Neural cell (in vitro differentiated cells): ENCODE measurements around the gene SH3BGRL2. TPM values are rescaled to one million over a fixed set of nuclear protein-coding genes. Genes with fewer than 3 reads are reported as not detected.

ENCODE experiments used
- H2AFZ ChIP-seq: fragments of 200-600, 300-800 bp; sonication (generic), shearing (Covaris generic); 2 replicates; pipeline ENCODE4 v1.6.0; 2014; ENCODE audit warnings: low read depth, mild to moderate bottlenecking, antibody characterized with exemption, low read length, moderate library complexity
- H3F3A ChIP-seq: fragments of 200-600 bp; shearing (Covaris generic); 2 replicates; pipeline ENCODE4 v1.6.1; 2016; ENCODE audit warnings: mild to moderate bottlenecking, moderate library complexity, mixed read lengths, antibody characterized with exemption, low read length; ENCODE audit not compliant: insufficient read depth, poor library complexity, severe bottlenecking
- H3K27ac ChIP-seq: fragments of 200-600, 300-800 bp; sonication (generic), shearing (Covaris generic); 2 replicates; pipeline ENCODE4 v1.5.1; 2014; ENCODE audit warnings: mild to moderate bottlenecking, low read length, moderate library complexity
- H3K27me3 ChIP-seq: fragments of 300-800, 200-600 bp; sonication (generic), shearing (Covaris generic); 2 replicates; pipeline ENCODE4 v1.6.0; 2014; ENCODE audit warnings: mild to moderate bottlenecking, low read depth, low read length, moderate library complexity; ENCODE audit not compliant: insufficient read depth
- H3K36me3 ChIP-seq: fragments of 300-800, 200-600 bp; sonication (generic), shearing (Covaris generic); 2 replicates; pipeline ENCODE4 v1.5.1; 2014; ENCODE audit warnings: mild to moderate bottlenecking, antibody characterized with exemption, low read length, moderate library complexity; ENCODE audit not compliant: insufficient read depth
- H3K4me2 ChIP-seq: fragments of 300-800, 200-600 bp; sonication (generic), shearing (Covaris generic); 2 replicates; pipeline ENCODE4 v1.6.0; 2014; ENCODE audit warnings: mild to moderate bottlenecking, low read length
- H3K4me3 ChIP-seq: fragments of 300-800, 200-600 bp; sonication (generic), shearing (Covaris generic); 2 replicates; pipeline ENCODE4 v1.5.1; 2014; ENCODE audit warnings: mild to moderate bottlenecking, low read length, moderate library complexity
- H3K79me2 ChIP-seq: fragments of 200-600 bp; shearing (Covaris generic); replicated peaks from 2 replicates; pipeline ENCODE4 v1.6.0; 2014; ENCODE audit warnings: mild to moderate bottlenecking, low read length, moderate library complexity; ENCODE audit not compliant: insufficient read depth
- H3K9ac ChIP-seq: fragments of 300-800, 200-600 bp; sonication (generic), shearing (Covaris generic); 2 replicates; pipeline ENCODE4 v1.6.1; 2016; ENCODE audit warnings: mild to moderate bottlenecking, low read length, mixed read lengths
- H3K9me2 ChIP-seq: fragments of 200-600 bp; shearing (Covaris generic); 2 replicates; pipeline ENCODE4 v1.6.1; 2016; ENCODE audit warnings: mild to moderate bottlenecking, low read length, mixed read lengths; ENCODE audit not compliant: insufficient read depth
- H3K9me3 ChIP-seq: fragments of 200-600, 300-800 bp; sonication (generic), shearing (Covaris generic); 2 replicates; pipeline ENCODE4 v1.6.1; 2016; ENCODE audit warnings: mild to moderate bottlenecking, mixed run types, low read length, moderate library complexity, mixed read lengths
- H4K20me1 ChIP-seq: fragments of 200-600 bp; shearing (Covaris generic); 2 replicates; pipeline ENCODE4 v1.6.1; 2016; ENCODE audit warnings: mild to moderate bottlenecking, mixed run types; ENCODE audit not compliant: insufficient read depth
- EP300 ChIP-seq: fragments of 450-650 bp; conservative IDR thresholded peaks from 2 replicates; pipeline ENCODE4 v1.6.1; 2014; ENCODE audit warnings: antibody characterized with exemption, mild to moderate bottlenecking, moderate library complexity; ENCODE audit not compliant: poor library complexity, severe bottlenecking
- EZH2 ChIP-seq: fragments of 200-600, 300-800 bp; shearing (Covaris generic), sonication (generic); IDR thresholded peaks from 2 replicates; pipeline ENCODE4 v1.6.1; 2014; ENCODE audit warnings: antibody characterized with exemption, low read length, borderline replicate concordance, mild to moderate bottlenecking; ENCODE audit not compliant: insufficient read depth, poor library complexity, severe bottlenecking
- MXI1 ChIP-seq: fragments of 450-650 bp; conservative IDR thresholded peaks from 2 replicates; pipeline ENCODE4 v1.6.1; 2014; ENCODE audit warnings: antibody characterized with exemption, mild to moderate bottlenecking; ENCODE audit not compliant: poor library complexity, severe bottlenecking
- POLR2AphosphoS5 ChIP-seq: IDR thresholded peaks from 2 replicates; pipeline ENCODE4 v1.6.1; 2012
- RAD21 ChIP-seq: fragments of 450-650 bp; conservative IDR thresholded peaks from 2 replicates; pipeline ENCODE4 v1.6.1; 2014; ENCODE audit warnings: antibody characterized with exemption, mild to moderate bottlenecking, moderate library complexity
- SMC3 ChIP-seq: fragments of 450-650 bp; conservative IDR thresholded peaks from 2 replicates; pipeline ENCODE4 v1.6.1; 2014; ENCODE audit warnings: antibody characterized with exemption, mild to moderate bottlenecking, moderate library complexity; ENCODE audit not compliant: poor library complexity
- TAF1 ChIP-seq: IDR thresholded peaks from 2 replicates; pipeline ENCODE4 v1.6.1; 2012; ENCODE audit warnings: low read depth
- polyA plus RNA-seq: library from polyadenylated mRNA; depleted of rRNA; stranded (reverse); fragments of >200 nt; gene quantifications from 2 replicates; pipeline ENCODE4 v1.2.3, GENCODE V29; 2014
- TF ChIP-seq, protein P1 (sequence below): IDR thresholded peaks from 2 replicates; pipeline ENCODE4 v1.6.1; 2012; ENCODE audit warnings: borderline replicate concordance
- TF ChIP-seq, protein P2 (sequence below): fragments of 450-650 bp; IDR thresholded peaks from 2 replicates; pipeline ENCODE4 v1.5.1; 2014; ENCODE audit warnings: antibody characterized with exemption, mild to moderate bottlenecking, moderate library complexity; ENCODE audit not compliant: poor library complexity, severe bottlenecking

The SH3BGRL2 gene
- polyA plus RNA-seq, 1 donor from 2014 or later, result 25.3 TPM

DNA sequence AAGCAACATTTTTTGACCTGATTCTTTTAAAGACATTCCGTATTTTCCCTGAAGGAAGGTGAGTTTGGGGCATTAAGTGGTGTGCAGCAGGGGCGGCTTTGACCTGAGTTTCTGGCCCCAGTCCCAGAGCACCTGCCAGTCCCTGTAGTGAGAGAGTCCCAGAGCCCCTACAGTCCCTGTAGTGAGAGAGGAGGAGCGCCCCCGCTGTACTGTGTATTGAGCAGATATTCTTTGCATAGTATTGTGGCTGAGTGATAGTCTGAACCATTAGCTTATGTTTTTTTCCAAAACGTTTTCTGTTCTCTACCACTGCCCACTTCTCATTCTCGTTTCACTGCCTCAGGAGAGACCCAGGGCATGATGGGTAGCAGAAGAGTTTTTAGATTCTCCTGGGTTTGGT, 17.2 kb upstream of the SH3BGRL2 start:
- Histone ChIP-seq H4K20me1 (no peaks in the 10 kb centered on the region), H3K4me2 (no peak overlapping the region), H3K9me3 (no peaks in the 10 kb centered on the region), H2AFZ (no peak overlapping the region), H3K4me3 (no peak overlapping the region), H3F3A (no peaks in the 10 kb centered on the region), H3K79me2 (no peaks in the 10 kb centered on the region), H3K9ac (no peak overlapping the region), H3K36me3 (no peaks in the 10 kb centered on the region), H3K27me3 (no peaks in the 10 kb centered on the region), H3K27ac (no peak overlapping the region), H3K9me2 (no peaks in the 10 kb centered on the region)
- TF ChIP-seq TAF1, result no peak
- TF ChIP-seq, protein P1, sequence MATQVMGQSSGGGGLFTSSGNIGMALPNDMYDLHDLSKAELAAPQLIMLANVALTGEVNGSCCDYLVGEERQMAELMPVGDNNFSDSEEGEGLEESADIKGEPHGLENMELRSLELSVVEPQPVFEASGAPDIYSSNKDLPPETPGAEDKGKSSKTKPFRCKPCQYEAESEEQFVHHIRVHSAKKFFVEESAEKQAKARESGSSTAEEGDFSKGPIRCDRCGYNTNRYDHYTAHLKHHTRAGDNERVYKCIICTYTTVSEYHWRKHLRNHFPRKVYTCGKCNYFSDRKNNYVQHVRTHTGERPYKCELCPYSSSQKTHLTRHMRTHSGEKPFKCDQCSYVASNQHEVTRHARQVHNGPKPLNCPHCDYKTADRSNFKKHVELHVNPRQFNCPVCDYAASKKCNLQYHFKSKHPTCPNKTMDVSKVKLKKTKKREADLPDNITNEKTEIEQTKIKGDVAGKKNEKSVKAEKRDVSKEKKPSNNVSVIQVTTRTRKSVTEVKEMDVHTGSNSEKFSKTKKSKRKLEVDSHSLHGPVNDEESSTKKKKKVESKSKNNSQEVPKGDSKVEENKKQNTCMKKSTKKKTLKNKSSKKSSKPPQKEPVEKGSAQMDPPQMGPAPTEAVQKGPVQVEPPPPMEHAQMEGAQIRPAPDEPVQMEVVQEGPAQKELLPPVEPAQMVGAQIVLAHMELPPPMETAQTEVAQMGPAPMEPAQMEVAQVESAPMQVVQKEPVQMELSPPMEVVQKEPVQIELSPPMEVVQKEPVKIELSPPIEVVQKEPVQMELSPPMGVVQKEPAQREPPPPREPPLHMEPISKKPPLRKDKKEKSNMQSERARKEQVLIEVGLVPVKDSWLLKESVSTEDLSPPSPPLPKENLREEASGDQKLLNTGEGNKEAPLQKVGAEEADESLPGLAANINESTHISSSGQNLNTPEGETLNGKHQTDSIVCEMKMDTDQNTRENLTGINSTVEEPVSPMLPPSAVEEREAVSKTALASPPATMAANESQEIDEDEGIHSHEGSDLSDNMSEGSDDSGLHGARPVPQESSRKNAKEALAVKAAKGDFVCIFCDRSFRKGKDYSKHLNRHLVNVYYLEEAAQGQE, result no peak
- TF ChIP-seq MXI1, result no peak
- TF ChIP-seq SMC3, result no peak

DNA sequence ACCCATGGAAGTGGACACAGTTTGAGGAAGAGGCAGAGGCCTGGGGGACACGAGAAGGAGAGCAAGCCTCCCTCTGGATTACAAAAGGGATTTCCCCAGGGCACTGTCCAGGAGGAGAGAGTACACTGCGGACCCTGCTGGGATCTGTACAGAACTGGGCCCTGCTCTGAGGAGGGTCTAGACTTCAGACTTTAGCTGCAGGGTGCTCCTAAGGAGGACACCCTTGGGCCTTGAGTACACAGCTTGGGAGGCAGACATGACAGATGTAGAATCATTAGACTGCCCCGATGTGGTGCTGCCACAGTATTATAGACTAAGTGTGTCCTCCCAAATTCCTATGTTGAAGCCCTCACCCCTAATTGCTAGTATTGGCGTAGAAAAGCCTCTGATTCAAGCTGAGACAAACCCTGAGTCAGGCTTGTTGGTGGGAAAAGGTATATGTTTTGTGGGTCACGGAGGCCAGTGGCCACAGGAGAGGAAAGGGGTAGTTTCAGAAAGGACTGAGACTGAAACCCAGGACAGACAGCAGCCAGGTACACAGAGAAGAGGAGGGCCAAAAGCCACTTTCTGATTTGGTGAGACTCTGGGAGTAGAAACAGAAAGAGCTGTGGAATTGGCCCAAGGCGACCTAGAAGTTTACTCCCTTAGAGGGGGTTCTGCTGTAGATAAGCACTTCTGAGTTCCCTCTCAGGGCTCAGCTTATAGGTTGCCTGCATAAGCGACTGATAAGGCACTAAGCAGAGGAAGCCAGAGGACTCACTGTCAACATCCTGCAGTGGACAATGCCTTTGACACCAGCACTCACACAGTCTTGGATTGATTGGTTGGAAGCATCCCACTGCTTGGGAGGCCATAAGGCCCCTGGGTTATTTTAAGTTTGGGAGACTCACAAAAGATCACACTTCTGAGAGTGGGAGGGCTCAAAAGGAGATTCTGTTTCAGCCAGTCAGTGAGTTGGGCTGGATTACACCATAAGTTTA, 16.5 kb upstream of the SH3BGRL2 start:
- no peak overlapping the region for H3K27ac ChIP-seq
- no peak overlapping the region for H3K4me3 ChIP-seq
- H3K9ac ChIP-seq, result no peak overlapping the region
- H4K20me1 ChIP-seq, result no peaks in the 10 kb centered on the region
- H3K27me3 ChIP-seq, result no peaks in the 10 kb centered on the region
- H3K36me3 ChIP-seq, result no peaks in the 10 kb centered on the region
- H3K4me2 ChIP-seq, result no peak overlapping the region
- H3K79me2 ChIP-seq, result no peaks in the 10 kb centered on the region
- H3K9me3 ChIP-seq, result no peaks in the 10 kb centered on the region
- H3F3A ChIP-seq, result no peaks in the 10 kb centered on the region
- no peak overlapping the region for H2AFZ ChIP-seq
- H3K9me2 ChIP-seq, result no peaks in the 10 kb centered on the region
- TF ChIP-seq EP300, result no peak
- no peak for TF ChIP-seq RAD21
- TF ChIP-seq POLR2AphosphoS5, result no peak
- TF ChIP-seq, protein P2, sequence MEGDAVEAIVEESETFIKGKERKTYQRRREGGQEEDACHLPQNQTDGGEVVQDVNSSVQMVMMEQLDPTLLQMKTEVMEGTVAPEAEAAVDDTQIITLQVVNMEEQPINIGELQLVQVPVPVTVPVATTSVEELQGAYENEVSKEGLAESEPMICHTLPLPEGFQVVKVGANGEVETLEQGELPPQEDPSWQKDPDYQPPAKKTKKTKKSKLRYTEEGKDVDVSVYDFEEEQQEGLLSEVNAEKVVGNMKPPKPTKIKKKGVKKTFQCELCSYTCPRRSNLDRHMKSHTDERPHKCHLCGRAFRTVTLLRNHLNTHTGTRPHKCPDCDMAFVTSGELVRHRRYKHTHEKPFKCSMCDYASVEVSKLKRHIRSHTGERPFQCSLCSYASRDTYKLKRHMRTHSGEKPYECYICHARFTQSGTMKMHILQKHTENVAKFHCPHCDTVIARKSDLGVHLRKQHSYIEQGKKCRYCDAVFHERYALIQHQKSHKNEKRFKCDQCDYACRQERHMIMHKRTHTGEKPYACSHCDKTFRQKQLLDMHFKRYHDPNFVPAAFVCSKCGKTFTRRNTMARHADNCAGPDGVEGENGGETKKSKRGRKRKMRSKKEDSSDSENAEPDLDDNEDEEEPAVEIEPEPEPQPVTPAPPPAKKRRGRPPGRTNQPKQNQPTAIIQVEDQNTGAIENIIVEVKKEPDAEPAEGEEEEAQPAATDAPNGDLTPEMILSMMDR, result no peak
- no peak for TF ChIP-seq TAF1
- no peak for TF ChIP-seq MXI1
- no peak for TF ChIP-seq SMC3
- TF ChIP-seq, protein P1, result no peak
- no peak for TF ChIP-seq EZH2
